NCI-H446 treated with DMSO at 0.1 percent for 48 hours (cell line): Measurements from ENCODE around the gene CLEC18B.
"Not testable (repeated sequence)": the region's sequence is repeated elsewhere in the genome, so short reads cannot be mapped to it uniquely, and the experiment has no call there.

ENCODE experiments used
- DNase-seq: peaks from one replicate; lab custom pipeline; 2025; lab: John Stamatoyannopoulos, UW

CLEC18B gene

DNA sequence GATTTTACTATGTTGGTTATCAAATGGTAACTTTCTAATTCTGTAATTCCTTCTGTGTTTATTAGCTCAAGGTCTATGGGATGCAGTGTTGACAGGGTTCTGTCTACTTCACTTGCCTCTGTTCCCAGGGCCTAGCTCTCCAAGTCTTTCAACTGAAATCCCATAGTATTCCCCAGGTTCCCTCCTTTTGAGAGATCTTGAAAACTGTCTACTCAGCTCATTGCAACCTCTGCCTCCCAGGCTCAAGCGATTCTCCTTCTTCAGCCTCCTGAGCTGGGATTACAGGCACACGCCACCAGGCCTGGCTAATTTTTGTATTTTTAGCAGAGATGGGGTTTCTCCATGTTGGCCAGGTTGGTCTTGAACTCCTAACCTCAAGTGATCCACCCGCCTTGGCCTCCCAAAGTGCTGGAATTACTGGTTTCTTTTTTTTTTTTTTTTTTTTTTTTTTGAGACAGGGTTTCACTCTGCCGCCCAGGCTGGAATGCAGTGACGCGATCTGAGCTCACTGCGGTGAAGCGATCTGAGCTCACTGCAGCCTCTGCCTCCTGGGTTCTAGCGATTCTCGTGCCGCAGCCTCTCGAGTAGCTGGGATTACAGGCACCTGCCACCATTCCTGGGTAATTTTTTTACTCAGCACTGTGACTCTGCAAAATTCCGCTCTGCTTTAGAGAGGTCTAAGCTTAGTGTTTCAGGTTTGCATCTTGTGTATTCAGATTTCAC is 22.5 kb upstream of the CLEC18B start:
- DNase-seq: not testable (repeated sequence)

DNA sequence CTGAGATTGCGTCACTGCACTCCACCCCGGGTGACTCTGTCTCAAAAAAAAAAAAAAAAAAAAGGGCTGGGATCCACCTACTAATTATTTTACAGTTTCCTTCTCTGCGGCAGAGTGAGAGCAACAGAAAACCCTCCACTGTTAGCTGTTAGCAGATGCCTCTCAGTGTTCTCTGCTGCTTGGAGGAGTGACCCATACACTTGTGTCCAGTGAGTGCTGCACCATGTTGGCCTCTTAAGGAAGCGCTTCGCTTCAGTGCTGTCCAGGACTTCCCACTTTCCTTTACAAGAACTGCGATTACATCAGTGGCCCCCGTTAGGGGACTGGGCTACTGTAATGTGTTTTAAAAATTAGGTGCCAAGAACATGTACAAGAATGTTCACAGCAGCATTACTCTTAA is 18.4 kb upstream of the CLEC18B start:
- no peak for DNase-seq

DNA sequence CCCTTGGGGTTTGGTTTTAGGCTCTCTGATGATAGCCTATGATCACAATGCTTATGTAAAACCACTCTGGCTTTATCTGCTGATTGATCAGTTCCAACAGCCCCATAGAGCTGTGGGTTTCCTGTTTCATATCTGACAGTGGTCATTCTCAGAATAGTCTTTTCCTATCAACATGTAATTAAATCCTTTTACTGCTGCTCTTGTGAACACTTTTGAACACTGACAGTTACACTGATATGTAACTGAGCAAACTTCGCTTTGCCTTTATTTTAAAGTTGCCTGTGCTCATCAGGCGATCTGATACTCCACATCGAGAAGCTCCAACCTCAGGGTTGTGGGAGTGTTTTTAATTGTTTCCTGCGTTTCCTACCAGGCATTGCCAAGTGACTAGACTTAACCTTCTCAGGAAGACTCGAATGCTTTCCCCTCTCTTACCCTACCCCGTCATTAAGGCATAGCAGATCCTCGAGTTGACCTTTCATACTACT is 17.3 kb upstream of the CLEC18B start:
- DNase-seq: no peak

DNA sequence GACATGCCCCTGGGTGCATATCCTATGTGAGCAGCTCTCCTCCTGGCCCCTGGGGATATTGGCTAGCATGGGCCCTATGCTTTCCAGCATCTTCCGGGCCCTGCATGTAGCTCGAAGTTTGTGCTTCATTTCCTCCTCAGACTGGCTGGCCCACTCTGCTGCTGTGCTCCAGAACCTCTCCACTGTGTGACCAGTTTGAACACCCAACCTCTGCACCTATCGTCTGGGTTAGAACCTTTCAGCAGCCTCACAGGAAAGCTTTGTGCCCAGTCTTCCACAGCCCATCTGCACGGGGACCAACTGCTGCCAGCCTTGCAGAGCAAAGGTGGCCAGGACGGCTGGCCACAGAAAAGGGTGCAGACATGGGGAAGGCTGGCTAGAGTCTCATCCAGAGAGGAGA is 10.2 kb upstream of the CLEC18B start:
- DNase-seq: no peak

DNA sequence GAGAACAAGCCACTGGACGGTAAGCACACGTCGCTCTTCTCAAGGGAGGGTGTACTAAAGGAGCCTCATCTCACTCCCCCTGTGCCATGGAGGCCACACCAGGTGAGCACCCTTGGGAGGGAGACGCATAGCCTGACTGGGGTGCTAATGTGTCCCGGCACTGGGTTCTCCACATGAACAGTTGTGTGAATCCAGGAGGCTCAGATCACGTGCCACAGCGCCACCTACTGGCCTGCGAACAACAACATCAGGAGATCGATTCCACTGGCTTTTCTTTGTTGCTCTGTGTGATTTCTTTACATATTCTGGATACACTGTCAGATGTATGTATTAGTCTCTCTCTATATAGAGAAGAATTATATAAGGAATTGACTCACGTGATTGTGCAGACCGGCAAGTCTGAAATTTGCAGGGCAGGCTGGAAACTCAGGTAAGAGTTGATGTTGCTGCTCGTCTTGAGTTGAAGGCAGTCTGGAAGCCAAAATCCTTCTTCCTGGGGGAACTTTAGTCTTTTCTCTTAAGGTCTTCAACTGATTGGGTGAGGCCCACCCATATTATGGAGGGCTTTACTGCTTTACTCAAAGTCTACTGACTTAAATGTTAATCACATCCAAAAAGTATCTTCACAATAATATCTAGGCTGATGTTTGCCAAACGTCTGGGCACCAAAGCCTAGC is 8.9 kb upstream of the CLEC18B start:
- not testable (repeated sequence) for DNase-seq

DNA sequence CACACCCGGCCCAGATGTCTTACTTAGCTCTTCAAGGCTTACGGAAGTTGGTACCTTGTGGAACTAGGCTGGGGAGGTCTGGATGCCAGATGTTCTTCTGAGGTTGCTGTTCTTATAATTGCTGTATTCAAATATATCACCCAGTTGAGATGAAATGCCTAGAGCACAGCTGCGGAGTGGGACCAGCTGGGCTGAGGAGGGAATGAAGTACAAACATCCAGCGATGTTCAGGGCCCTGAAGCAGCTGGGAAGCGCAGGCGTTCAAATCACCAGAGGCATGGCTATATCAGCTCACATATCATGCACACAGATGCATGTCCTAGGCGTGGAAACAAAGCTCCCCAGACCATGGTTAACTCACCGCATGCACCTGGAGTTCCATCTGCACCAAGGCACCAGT is 7.2 kb upstream of the CLEC18B start:
- not testable (repeated sequence) for DNase-seq

DNA sequence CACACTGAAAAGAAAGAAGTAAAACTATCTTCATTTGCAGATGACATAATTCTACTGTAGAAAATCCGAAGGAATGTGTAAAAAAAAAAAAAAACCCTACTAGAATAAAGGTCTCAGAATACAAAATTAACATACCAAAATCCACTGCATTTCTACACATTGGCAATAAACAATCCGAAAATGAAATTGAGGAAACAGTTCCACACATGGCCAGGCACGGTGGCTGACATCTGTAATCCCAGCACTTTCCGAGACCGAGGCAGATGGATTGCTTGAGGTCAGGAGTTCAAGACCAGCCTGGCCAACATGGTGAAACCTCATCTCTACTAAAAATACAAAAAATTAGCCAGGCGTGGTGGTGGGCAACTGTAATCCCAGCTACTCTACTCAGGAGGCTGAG is 4.5 kb upstream of the CLEC18B start:
- DNase-seq: not testable (repeated sequence)

DNA sequence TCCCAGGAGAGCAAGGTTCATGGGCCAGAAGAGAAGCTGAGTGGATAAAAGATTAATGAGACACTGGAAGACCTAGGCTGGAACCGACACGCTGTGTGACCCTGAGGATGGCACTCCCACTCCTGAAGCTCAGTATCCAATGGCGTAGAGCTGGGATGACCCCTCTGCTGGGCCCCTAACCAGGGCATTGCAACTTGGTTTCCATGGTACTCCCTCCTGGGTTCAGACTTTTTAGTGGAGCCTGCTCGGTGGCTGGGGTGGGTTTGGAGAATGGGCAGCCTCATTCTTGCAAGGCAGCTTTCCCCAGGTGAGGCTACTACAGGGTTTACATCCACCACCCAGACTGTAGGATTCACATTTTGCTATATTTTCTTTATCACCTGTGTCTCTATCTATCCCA is 2.4 kb upstream of the CLEC18B start:
- DNase-seq: not testable (repeated sequence)

DNA sequence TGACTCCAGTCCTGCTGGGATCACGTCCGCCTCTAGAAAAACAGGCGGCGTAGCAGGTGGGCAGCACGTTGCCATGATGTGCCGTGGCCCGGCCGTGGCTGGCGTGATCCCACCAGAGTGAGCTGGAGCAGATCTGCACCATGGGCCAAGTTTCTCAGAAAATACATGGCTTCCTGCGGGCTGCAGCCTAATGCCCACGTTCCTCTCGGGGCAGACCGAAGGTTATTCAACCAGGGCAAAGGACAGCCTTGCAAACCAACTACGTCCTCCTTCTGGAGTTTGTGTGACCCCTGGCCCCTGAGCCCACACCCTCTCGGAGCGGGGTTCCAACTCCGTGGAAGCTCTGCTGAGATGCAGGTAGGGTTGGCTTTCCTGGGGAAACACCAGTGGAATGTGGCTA is 808 bp upstream of the CLEC18B start:
- DNase-seq: not testable (repeated sequence)

DNA sequence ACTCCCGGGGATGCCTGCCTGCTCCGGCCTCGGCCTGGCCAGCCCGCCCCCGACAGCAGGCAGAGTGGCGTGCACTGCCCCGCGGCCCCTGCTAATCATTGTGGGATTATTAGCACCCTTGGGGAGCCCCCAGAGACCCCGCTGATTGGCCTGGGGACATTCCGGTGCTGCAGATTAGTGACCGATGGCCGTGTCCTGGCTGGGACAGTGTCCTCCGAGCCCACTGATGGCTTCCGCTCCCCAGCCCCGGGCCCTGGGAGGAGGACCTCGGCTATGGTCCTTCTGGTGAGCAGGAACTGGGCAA is 156 bp upstream of the CLEC18B start:
- not testable (repeated sequence) for DNase-seq

DNA sequence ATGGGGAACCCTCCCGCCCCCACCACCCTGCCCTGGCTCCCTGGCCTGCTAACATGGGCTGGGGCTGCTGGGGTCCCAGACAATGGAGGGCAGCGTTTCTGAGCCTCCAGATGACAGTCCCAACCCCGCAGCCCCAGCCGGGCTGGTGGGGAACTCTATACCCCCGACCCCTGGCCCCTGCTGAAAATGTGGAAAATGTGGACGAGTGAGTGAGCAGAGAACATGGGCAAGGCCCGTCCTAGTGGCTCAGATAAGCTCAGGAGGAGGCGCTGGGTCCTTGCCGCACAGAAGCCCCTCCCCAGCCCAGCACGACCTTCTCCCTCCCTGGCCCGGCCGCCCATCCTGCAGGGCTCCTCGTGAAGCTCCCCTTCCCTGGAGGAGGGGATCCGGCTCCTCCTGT is 1.5 kb downstream of the CLEC18B start:
- DNase-seq: not testable (repeated sequence)

DNA sequence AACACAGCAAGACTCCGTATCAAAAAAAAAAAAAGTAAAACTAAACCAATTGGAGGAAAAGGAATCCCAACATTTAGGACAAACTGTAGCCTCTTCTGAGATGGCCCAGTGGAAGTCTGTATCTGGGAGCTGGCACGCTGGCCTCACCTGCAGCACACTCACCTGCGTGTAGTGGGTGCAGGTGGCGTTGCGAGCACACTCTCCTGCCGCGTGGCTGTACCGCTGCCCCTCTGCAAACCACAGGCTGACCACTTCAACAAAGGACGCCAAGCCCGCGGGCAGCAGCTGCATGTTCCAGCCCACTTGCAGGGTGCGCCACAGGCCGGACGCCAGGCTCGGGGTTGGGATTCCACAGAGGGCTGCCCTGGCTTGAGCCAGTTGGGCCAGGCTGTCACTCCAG is 3.4 kb downstream of the CLEC18B start:
- DNase-seq: not testable (repeated sequence)

DNA sequence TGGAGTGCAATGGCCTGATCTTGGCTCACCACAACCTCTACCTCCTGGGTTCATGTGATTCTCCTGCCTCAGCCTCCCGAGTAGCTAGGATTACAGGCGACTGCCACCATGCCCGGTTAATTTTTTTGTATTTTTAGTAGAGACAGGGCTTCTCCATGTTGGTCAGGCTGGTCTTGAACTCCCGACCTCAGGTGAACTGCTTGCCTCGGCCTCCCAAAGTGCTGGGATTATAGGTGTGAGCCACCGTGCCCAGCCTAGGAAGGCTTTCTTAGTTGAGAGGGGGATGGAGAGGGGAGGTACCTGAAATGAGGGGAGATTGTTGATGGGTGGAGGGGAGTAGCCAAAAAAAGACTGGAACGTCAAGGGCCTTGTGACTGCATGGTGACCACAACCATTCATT is 7.4 kb downstream of the CLEC18B start:
- not testable (repeated sequence) for DNase-seq

DNA sequence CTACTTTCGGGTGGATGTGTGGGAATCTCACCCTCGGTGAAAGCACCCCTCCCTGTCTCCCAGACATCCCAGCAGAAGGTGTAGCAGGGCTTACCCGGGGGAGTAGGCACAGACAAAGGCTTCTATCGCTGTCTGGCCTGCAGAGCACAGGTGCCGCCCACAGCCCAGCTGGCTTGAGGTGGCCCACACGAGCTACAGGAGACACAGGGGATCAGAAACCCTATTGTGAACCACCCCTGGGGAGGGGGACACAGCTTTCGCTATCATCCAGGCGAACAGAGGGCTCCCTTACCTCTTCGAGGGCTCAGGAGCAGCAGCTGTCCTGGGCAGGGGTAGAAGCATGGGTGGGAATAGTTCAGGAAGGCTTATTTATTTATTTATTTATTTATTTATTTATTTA is 7.8 kb downstream of the CLEC18B start:
- not testable (repeated sequence) for DNase-seq

DNA sequence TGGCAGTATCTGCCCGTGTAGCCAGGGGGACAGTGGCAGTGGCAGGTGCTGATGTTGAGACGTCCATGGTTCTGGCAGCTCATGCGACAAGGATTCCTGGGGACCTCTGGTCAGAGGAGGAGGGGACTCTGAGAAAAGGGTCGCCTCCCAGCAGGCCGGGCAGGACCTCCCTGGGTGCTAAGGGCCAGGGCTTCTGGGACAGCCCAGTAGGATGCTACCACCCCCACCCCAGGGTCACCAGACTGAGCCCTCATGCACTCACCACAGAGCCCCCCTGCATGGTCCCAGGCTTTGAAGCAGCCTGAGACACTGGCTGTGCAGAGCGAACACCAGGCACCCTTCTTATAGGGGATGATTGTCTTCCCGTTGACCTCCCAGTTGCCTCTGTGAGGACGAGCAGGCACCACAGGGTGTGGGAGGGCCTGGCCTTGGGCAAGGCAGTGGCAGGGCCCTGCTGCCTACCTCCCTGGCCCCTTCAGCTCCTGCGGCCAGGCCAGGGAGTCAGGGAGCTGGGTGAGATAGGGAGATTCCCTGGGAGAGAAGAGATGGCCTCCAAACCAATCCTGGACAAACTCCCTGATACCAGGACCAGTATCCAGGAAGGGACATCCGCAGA is 8.4 kb downstream of the CLEC18B start:
- DNase-seq: not testable (repeated sequence)

DNA sequence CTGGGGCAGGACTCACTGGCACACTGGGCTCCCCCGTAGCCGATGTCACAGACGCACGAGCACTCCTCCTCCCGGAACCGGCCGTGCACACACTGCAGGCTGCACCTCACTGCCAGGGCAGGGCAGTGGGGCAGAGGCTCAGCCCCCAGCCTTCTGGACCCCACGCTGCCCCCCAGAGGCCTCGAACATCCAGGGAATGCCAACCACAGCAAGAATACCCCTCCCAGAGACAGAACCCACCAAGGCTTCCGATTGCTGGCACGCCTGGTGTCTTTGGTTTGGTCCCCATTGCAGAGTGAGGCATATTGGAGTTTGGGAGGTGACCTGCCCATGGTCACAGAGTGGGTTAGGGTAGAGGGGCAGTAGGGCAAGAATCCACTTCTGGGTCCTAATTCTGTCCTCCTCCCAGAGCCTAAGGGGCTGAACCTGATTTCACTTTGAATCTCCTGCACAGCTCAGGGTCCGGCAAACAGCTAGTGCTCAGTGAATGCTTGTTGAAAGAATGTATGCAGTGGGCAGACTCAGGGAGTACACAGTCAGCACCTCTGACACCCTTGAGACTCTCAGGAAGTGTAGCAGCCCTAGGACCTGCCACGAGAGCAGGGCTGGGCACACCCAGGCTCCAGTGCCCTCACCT is 9.0 kb downstream of the CLEC18B start:
- DNase-seq: not testable (repeated sequence)

DNA sequence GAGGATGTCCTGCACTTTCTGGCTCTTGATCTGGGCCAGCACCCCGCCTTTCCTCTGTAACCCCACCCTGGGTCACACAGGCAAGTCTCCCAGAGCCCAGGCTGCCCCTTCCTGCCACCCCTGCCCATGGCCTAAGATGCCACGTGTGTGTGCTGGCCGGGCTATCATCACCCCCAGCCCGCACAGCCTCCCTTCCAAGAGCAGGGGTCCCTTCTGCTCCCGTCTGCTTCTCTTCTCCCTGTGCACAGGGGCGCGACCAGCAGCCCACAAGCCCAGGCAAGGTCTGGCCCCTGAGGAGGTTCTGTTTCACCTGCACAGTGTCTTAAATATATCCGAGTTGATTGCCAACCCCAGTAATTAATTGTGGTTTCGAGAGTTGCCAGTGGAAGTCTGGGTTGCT is 10.3 kb downstream of the CLEC18B start:
- DNase-seq: not testable (repeated sequence)

DNA sequence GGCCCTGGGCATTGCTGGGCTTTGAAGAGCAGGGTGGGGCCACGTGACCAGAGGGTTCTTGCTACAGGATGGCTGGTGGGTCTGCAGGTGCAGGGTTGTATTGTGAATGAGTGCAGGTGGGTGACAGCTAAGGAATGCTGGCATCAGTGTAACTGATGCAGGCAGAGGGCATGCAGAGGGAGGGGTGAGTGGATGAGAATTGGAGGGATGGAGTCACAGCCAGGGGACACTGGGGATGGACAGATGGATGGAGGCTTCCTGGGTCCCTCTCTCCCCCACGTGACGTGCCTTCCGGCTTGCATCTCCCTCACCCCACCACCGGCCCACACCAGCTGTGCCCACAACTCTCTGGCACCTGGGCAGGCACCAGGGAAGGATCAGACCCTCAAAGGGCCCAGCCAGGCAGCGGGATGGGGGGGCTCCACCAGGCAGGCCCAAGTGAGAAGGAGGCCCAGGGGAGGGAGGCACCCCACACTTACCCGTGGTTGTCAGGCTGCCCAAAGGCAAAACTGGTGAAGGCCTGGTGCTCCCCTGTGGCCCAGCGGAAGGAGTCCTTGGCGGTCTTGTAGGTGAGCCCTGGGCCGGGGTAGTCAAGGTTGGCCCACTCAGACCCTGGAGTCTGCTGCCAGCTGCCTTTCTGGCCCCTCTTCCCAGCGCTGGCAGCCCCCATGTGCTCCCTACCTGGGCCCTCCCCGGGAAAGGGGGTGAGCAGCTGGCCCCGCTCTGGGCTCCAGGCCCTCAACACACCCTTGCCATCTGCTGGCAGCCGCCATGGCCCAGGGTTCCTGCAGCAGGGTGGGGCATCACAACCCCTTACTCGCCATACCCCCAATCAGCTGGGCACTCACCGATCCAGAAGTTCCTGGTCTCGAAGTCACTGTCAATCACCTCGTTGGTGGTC is 11.0 kb downstream of the CLEC18B start:
- DNase-seq: not testable (repeated sequence)

DNA sequence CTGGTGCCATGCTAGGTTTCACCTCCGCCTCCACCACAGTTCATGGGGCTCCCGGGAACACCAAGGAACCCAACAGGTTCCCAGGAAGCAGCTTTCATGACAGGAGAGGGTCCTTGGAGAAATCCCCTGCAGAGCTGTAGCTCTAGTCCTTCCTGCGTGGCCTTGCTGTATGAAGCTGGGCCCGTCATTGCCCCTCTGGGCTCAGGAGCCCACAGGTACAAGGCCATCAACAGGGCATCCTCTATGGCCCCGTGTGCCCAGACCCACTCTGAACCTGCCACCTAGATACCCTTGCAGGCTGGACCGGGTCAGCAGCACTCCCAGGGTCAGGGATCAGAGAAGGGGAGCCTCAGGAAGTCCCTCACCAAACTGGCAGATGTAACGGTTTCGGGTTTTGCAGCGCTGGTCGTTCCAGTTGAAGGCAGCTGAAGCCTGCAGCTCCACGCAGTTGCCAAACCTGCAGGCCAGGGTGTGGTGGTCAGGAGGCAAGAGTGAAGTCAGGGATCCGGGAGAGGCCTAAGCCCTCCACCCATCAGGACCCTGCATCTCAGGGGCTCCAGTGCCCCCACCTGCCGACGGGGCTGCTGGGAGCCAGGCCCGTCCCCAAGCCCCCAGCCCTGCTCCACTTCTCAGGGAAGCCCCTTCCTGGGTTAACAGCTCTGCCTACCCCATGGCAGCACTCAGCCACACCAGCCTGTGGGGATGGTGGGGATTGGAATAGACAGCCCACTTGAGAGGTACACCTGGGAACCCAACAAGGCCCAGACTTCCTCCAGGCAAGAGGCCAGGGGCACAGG is 11.9 kb downstream of the CLEC18B start:
- not testable (repeated sequence) for DNase-seq

DNA sequence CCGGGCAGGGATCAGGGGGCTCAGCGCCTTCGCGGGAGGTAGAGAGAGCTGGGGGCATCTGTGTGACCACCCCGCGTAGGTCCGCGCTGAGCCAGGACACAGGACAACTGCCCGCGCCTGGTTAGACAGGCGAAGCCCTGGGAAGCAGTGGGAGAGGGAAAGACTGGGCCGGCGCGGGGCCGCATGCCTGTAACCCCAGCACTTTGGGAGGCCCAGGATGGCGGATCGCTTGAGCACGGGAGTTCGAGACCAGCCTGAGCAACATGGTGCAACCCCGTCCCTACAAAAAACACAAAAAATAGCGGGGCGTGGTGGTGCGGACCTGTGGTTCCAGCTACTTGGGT is 13.9 kb downstream of the CLEC18B start:
- not testable (repeated sequence) for DNase-seq
